Measurements from ENCODE around the gene SLC52A3. TPM values are rescaled to one million over a fixed set of nuclear protein-coding genes. Genes with fewer than 3 reads are reported as not detected.
A peak's percentile ranks its signal among the peaks of the same experiment; 100 is the strongest.

Gene SLC52A3
- total and polyA plus RNA-seq, 9 of the 15 experiments (the other 6 are each of a cell fraction or from before 2014, with no cell fraction given) = 0.06 to 0.60 (median 0.11) TPM

GRCh38 chr20:774016-774659, 5.8 kb upstream of the SLC52A3 start:
- Histone ChIP-seq H3K36me3 (ENCODE audit: control insufficient read depth, insufficient read depth, low read length) (no peaks in the 10 kb centered on the region), H3K4me2 (ENCODE audit: insufficient read depth, low read length) (peak overlapping the region; percentile 11; the same call in 1 of the 2 replicates), H3K9me3 (replicated peaks; ENCODE audit: control insufficient read depth, insufficient read depth, low read depth, low read length) (no peaks in the 10 kb centered on the region), H3K4me3 (no peak overlapping the region), H3K79me2 (ENCODE audit: control insufficient read depth, insufficient read depth, low read length) (no peaks in the 10 kb centered on the region), H3K4me1 (replicated peaks in 1 of 2; ENCODE audit: control insufficient read depth in 2 of 2, insufficient read depth in 2 of 2, low read length in 2 of 2) (peaks cover 14 to 23% of the 10 kb centered on the region in 2 experiments), H4K20me1 (replicated peaks; ENCODE audit: control insufficient read depth, insufficient read depth, low read length) (no peaks in the 10 kb centered on the region), H3K27me3 (ENCODE audit: control insufficient read depth in 2 of 2, insufficient read depth in 2 of 2, low read length in 2 of 2) (no peaks in the 10 kb centered on the region), H3K27ac (ENCODE audit: extremely low read depth, low read depth, low read length) (no peak overlapping the region; the same call in 2 of the 3 replicates), H3K9ac (ENCODE audit: insufficient read depth in 1 of 2, low read depth in 2 of 2, low read length in 2 of 2) (0 out of 4 replicates have a peak overlapping the region, but pooled peaks of 1 of the 2 experiments have one; percentile 41), H3K9me1 (ENCODE audit: control insufficient read depth, insufficient read depth, low read length) (no peaks in the 10 kb centered on the region), H2AFZ (ENCODE audit: low read depth, low read length) (0 out of 2 replicates have a peak overlapping the region, but pooled peaks have one; percentile 32)
- WGBS (ENCODE audit: insufficient coverage, low coverage, missing lambda C conversion rate) = 39% methylated on average over 7 of the region's 8 CpGs
- in situ Hi-C loops (cut with MboI) (no loop called here), intact Hi-C loops (cut with micrococcal nuclease) (no loop called here)
- BruUV-seq (replicated peaks) = no TSS peak
- peak; percentile 6 for FAIRE-seq
- POLR2A ChIA-PET = no interaction called here
- CTCF ChIA-PET (ENCODE audit: low intra/inter-chr PET ratio) = no interaction called here
- ATAC-seq = peak; percentile 28; the same call in 1 of the 3 replicates
- DNase-seq (ENCODE audit: extremely low read depth in 1 of 4, low spot score in 3 of 4) = peak in 1 of 4 experiments; percentile 29
- TF ChIP-seq KDM5B (IDR thresholded peaks at IDR 0.05; ENCODE audit: insufficient replicate concordance, low read depth, low read length) (no peak), ESRRA (IDR thresholded peaks at IDR 0.05; ENCODE audit: borderline replicate concordance, low read depth) (peak; percentile 42; the same call in 1 of the 2 replicates), ZBTB40 (IDR thresholded peaks at IDR 0.05) (no peak), ZBTB40 (CRISPR knock-in tag; IDR thresholded peaks at IDR 0.05) (no peak), GATA2 (CRISPR knock-in tag; IDR thresholded peaks at IDR 0.05) (peak; percentile 83), ZFX (CRISPR knock-in tag; IDR thresholded peaks at IDR 0.05) (0 out of 2 replicates have a peak, but pooled peaks have one; percentile 17), CBFB (CRISPR knock-in tag; IDR thresholded peaks at IDR 0.05) (peak; percentile 83; the same call in 1 of the 2 replicates)
- TF ChIP-seq, protein P1, sequence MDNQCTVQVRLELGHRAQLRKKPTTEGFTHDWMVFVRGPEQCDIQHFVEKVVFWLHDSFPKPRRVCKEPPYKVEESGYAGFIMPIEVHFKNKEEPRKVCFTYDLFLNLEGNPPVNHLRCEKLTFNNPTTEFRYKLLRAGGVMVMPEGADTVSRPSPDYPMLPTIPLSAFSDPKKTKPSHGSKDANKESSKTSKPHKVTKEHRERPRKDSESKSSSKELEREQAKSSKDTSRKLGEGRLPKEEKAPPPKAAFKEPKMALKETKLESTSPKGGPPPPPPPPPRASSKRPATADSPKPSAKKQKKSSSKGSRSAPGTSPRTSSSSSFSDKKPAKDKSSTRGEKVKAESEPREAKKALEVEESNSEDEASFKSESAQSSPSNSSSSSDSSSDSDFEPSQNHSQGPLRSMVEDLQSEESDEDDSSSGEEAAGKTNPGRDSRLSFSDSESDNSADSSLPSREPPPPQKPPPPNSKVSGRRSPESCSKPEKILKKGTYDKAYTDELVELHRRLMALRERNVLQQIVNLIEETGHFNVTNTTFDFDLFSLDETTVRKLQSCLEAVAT (IDR thresholded peaks at IDR 0.05) = peak in 1 of 2 experiments; percentile 88; a peak in 2 of 4 replicates
- TF ChIP-seq, protein P2, sequence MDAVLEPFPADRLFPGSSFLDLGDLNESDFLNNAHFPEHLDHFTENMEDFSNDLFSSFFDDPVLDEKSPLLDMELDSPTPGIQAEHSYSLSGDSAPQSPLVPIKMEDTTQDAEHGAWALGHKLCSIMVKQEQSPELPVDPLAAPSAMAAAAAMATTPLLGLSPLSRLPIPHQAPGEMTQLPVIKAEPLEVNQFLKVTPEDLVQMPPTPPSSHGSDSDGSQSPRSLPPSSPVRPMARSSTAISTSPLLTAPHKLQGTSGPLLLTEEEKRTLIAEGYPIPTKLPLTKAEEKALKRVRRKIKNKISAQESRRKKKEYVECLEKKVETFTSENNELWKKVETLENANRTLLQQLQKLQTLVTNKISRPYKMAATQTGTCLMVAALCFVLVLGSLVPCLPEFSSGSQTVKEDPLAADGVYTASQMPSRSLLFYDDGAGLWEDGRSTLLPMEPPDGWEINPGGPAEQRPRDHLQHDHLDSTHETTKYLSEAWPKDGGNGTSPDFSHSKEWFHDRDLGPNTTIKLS (IDR thresholded peaks at IDR 0.05; ENCODE audit: borderline replicate concordance, low read depth) = no peak

All from K562 (cell line).